CMK (cell line): ENCODE results near the gene ITK.
"Not testable (repeated sequence)": the region's sequence is repeated elsewhere in the genome, so short reads cannot be mapped to it uniquely, and the experiment has no call there.

Experiments used
- DNase-seq: peaks from one replicate; pipeline ENCODE4 v3.0.0-alpha.2; 2010; ENCODE audit warnings: low read depth

Gene ITK

DNA sequence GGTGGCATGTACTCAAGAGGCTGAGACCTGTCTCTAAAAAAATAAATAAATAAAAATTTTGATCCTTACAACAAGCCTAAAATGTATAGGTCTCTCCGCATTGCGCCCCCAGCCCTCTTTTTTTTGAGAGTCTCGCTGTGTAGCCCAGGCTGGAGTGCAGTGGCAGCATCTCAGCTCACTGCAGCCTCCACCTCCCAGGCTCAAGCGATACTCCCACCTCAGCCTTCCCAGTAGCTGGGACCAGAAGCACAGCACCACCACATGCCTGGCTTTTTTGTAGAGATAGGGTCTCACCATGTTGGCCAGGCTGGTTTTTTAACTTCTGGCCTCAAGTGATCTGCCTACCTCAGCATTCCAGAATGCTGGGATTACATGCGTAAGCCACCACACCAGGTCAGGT lies 12.4 kb upstream of the ITK start:
- no peak for DNase-seq

- no peak for DNase-seq
These were observed 8.2 kb upstream of the ITK start for GRCh38 chr5:157172403-157172802.

- DNase-seq: no peak
These were observed 5.5 kb upstream of the ITK start for GRCh38 chr5:157175071-157175612.

GRCh38 chr5:157177953-157178352 lies 2.7 kb upstream of the ITK start:
- DNase-seq: no peak

GRCh38 chr5:157178966-157179365 lies 1.7 kb upstream of the ITK start:
- DNase-seq: no peak

DNA sequence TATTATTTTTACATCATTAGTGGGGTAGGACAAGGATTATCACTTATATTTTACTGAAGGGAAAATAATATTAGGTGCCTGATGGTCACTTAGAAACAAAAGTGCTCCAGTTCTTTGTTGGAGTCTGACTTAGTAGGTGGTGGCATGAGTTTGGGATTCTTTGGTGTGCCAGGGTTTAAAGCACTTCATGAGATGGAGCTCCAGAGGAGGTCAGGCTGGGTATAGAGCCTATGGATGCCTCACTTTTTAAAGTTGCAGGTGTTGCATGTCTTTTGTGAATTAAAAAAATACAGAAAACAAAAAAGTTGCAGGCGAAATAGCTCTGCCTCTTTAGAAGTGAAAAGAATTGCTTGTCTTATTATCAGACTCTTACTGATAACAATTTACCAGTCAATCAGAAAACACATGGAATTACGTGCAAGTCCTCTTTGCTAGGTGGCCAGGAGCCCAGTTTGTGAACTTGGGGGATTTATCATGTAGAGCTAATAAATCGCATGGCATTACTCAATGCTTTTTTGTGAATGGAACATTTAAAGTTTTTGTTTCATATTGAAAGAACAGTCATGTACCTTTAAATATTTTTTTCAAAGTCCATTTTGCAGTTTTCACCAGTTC lies 1.6 kb downstream of the ITK start:
- DNase-seq: no peak

GRCh38 chr5:157184117-157184670 lies 3.6 kb downstream of the ITK start:
- DNase-seq: no peak

- DNase-seq: not testable (repeated sequence)
These were observed 4.5 kb downstream of the ITK start for GRCh38 chr5:157185122-157185521.

DNA sequence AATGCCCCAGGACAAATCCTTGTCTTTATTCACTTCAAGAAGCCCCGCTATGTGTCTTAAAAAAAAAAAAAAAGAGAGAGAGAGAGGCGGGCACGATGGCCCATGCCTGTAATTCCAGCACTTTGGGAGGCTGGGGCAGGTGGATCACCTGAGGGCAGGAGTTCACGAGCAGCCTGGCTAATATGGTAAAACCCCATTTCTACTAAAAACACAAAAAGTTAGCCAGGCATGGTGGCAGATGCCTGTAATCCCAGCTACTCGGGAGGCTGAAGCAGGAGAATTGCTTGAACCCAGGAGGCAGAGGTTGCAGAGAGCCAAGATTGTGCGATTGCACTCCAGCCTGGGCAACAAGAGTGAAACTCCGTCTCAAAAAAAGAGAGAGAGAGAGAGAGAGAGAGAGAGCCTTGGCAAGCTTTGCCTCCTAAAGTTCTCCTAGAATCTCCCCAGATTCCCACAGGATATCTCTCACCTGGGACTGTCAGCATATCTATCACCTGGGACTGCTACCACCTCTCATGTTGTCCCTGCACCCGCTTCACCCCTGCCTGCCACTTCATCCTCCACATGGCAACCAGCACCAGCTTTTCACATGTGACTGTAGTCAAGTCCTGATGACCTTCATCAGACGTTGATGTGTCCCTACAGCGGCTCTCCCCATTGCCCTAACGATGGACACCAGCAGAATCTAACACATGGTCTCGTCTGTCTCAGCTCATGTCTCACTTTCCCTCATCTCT lies 5.8 kb downstream of the ITK start:
- DNase-seq: no peak

- DNase-seq: no peak
These were observed 6.6 kb downstream of the ITK start for GRCh38 chr5:157187046-157187754.

- DNase-seq: no peak
These were observed 7.6 kb downstream of the ITK start for GRCh38 chr5:157188270-157188669.

- no peak for DNase-seq
These were observed 8.6 kb downstream of the ITK start for GRCh38 chr5:157189223-157189622.

GRCh38 chr5:157193699-157194424 lies 13.2 kb downstream of the ITK start:
- DNase-seq: no peak

DNA sequence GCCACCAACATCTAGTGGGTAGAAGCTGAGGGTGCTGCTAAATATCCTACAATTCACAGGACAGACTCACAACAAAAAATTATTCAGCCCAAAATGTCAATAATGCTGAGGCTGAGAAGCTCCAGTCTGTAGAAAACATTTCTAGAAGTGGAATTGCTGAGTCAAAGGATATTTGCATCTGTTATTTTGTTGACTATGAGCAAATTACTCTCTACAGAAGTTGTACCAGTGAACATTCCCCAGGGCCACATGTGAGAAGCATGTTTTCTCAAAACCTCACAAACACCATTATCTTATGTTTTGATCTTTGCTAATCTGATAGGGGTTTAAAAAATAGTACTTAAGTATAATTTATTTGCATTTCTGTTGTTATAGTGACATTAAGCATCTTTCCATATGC lies 15.4 kb downstream of the ITK start:
- no peak for DNase-seq

DNA sequence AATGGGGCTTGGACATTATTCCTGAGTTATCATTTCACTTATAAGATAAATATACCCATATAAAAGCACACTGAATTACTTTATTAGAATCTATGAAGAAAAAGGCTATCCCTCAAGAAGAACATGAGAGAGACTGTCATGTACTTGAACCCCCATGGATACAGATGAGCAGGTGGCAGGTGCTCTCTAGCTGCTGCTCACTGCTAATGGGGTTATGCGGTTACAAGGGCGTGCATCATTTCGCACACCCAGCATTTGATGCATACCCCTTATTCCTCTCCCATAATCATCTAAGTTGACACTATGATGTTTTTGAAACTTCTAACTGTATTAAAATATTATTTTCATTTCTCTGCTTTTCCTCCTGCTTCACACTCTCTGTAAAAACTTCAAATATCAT lies 16.4 kb downstream of the ITK start:
- no peak for DNase-seq

DNA sequence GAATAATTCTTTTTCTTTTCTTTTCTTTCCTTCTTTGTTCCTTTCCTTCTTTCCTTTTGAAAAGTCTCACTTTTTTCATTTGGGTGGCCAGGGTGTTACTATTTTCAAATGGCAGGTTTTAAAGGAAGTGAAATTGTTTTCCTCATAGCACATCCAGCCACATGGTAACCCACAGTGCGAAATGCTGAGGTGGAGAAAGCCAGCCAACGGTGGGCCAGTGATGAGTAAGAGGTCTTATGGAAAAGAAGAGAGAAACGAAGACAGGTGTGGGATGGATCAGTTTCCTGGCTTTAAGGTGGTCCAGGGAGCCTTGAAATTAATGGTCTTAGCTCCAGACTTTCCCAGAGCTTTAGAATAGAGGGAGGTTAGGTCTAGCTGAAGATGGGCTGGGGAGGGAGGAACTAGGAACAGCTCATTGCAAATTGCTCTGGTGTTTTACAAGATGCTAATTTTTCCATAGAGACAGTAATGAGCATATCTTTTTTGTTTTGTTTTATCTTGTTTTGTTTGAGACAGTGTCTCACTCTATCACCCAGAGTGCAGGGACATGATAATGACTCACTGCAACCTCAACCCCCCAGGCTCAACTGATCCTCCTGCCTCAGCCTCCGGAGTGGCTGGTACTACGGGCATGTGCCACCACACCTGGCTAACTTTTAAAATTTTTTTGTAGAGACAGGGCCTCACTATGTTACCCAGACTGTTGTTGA lies 17.8 kb downstream of the ITK start:
- no peak for DNase-seq

GRCh38 chr5:157201857-157202256 lies 21.2 kb downstream of the ITK start:
- no peak for DNase-seq

- DNase-seq: no peak
These were observed 22.8 kb downstream of the ITK start for GRCh38 chr5:157203417-157203816.

DNA sequence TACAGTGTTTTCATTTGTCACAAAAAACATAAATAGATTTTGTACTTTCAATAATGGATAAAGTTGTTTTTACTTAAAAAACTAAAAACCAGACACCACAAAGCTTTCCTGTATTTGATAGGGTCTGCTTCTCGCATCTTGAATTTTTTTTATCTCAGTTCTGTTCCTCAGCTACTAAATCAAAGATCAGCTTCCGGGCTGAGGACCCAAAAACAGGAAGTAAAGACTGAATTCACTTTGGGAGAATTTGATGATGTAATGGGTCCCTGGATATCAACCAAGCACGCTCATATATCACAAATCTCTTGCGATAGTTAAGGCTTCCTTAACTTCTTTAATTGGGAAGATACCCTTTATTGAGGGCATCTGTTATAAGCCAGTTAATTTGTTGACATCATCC lies 24.1 kb downstream of the ITK start:
- DNase-seq: no peak

GRCh38 chr5:157205708-157206107 lies 25.1 kb downstream of the ITK start:
- DNase-seq: no peak

DNA sequence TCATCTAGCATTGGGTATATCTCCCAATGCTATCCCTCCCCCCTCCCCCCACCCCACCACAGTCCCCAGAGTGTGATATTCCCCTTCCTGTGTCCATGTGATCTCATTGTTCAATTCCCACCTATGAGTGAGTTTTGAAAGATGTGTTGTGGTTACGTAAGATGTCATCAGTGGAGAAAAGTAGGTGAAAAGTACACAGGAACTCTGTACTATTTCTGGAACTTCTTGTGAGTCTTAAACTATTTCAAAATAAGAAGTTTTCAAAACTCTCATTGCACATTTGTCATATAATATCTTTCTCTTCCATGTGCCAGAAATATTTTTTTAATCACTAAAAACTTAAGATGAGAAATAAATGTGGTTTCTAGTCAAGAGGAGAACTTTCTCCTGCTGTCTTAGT lies 30.0 kb downstream of the ITK start:
- not testable (repeated sequence) for DNase-seq
